Measurements from ENCODE around the gene AGRN. TPM values are rescaled to one million over a fixed set of nuclear protein-coding genes. Genes with fewer than 3 reads are reported as not detected.

Gene AGRN
- total RNA-seq, 1 donor from 2014 or later = 335 TPM

- Mint-ChIP-seq H3K4me3 (ENCODE audit: low read depth) (no peak overlapping the region), H3K36me3 (ENCODE audit: insufficient read depth) (no peaks in the 10 kb centered on the region), H3K27me3 (peaks cover 6% of the 10 kb centered on the region), H3K9me3 (ENCODE audit: low read depth) (no peaks in the 10 kb centered on the region), H3K27ac (no peak overlapping the region), H3K4me1 (ENCODE audit: low read depth) (peaks cover 4% of the 10 kb centered on the region)
- no peak for DNase-seq (ENCODE audit: low spot score, unreplicated experiment)
- TF ChIP-seq, protein P1, sequence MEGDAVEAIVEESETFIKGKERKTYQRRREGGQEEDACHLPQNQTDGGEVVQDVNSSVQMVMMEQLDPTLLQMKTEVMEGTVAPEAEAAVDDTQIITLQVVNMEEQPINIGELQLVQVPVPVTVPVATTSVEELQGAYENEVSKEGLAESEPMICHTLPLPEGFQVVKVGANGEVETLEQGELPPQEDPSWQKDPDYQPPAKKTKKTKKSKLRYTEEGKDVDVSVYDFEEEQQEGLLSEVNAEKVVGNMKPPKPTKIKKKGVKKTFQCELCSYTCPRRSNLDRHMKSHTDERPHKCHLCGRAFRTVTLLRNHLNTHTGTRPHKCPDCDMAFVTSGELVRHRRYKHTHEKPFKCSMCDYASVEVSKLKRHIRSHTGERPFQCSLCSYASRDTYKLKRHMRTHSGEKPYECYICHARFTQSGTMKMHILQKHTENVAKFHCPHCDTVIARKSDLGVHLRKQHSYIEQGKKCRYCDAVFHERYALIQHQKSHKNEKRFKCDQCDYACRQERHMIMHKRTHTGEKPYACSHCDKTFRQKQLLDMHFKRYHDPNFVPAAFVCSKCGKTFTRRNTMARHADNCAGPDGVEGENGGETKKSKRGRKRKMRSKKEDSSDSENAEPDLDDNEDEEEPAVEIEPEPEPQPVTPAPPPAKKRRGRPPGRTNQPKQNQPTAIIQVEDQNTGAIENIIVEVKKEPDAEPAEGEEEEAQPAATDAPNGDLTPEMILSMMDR (IDR thresholded peaks at IDR 0.05; ENCODE audit: unreplicated experiment) = no peak
These were observed 52.5 kb downstream of the AGRN start for GRCh38 chr1:1072299-1072848.

DNA sequence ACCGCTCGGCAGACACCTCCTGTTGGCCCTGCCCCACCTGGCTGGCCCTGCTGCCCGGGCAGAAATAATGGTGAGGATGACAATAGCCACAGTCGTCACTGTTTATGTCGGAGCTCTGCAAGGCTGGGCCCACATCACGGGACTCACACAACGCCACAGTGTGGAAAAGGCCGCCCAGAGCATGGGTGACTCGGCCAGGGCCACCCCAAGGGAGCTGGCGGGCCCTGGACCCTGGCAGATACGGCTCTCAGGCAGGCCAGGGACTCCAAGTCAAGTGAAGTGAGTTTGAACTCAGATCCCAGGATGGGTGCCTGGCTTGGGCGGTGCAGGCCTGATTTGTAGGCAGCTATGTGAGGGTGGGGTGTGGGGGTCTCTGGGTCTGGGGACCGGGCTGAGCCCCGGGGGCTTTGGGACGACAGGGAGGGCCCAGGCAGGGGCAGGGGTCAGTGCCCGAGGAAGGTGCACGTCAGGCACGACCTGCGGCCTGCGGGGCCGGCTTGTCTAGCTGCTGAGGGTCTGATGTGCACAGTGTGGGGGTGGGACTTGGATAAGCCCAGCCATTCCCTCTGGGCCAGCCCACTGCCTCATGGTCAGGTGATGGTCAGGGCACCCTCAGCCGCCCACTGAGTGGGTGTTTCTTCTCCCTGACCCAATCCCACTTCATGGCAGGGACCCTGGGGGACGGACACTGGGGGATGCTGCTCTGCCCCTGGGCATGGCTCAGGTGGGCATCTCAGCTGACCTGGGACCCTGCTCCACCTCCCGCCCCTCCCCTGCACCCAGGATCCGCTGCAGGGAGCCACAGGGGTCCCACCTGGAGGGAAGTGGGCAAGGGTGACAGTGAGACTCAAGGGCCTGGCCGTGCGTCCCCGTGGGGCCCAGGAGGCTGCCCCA, 53.2 kb downstream of the AGRN start:
- H3K9me3 Mint-ChIP-seq (ENCODE audit: low read depth) = no peaks in the 10 kb centered on the region
- DNase-seq (ENCODE audit: low spot score, unreplicated experiment) = no peak
- H3K36me3 Mint-ChIP-seq (ENCODE audit: insufficient read depth) = no peaks in the 10 kb centered on the region
- H3K27ac Mint-ChIP-seq = no peak overlapping the region
- peaks cover 4% of the 10 kb centered on the region for H3K4me1 Mint-ChIP-seq (ENCODE audit: low read depth)
- peaks cover 6% of the 10 kb centered on the region for H3K27me3 Mint-ChIP-seq
- no peak overlapping the region for H3K4me3 Mint-ChIP-seq (ENCODE audit: low read depth)
- TF ChIP-seq, protein P1 (IDR thresholded peaks at IDR 0.05; ENCODE audit: unreplicated experiment) = no peak

GRCh38 chr1:1073743-1074587, 54.0 kb downstream of the AGRN start, which contains the start of gene RNF223:
RNF223 (minus strand) TSS chr1:1074306; CDS start chr1:1072566, 1,740 bp downstream.
- no peak for DNase-seq (ENCODE audit: low spot score, unreplicated experiment)
- TF ChIP-seq, protein P1 (IDR thresholded peaks at IDR 0.05; ENCODE audit: unreplicated experiment) = no peak
- Mint-ChIP-seq H3K4me1 (ENCODE audit: low read depth) (peaks cover 3% of the 10 kb centered on the region), H3K27me3 (peaks cover 6% of the 10 kb centered on the region), H3K4me3 (ENCODE audit: low read depth) (no peak within 1 kb of the TSS), H3K9me3 (ENCODE audit: low read depth) (no peaks in the 10 kb centered on the region), H3K36me3 (ENCODE audit: insufficient read depth) (no peaks in the 10 kb centered on the region), H3K27ac (no peak within 1 kb of the TSS)

DNA sequence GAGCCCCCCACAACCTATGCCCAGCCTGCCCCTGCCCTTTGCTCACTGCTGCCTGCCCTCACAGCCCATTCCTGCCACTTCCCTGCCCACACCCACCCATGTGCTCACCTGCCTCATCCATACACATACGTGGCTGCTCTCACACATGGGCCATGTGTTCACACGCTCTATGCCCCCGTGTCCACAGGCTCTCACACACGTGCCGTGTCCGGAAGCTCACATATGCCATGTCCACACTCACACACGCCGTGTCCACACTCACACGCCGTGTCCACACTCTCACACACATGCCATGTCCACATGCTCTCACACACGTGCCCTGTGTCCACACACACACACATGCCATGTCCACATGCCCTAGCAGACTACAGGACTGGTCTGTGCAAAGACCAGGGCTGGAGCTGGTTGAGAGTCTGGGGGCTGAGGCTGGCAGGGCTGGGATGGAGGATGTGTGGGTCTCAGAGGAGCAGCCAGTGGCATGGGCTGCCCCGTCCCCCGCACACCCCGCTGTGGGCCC, 54.8 kb downstream of the AGRN start:
- no peak for DNase-seq (ENCODE audit: low spot score, unreplicated experiment)
- TF ChIP-seq, protein P1 (IDR thresholded peaks at IDR 0.05; ENCODE audit: unreplicated experiment) = no peak

More for the DNA sequence above, 54.8 kb downstream of the AGRN start:
- Mint-ChIP-seq H3K9me3 (ENCODE audit: low read depth) (no peaks in the 10 kb centered on the region), H3K4me1 (ENCODE audit: low read depth) (peaks cover 3% of the 10 kb centered on the region), H3K27me3 (peaks cover 6% of the 10 kb centered on the region), H3K36me3 (ENCODE audit: insufficient read depth) (no peaks in the 10 kb centered on the region), H3K4me3 (ENCODE audit: low read depth) (no peak overlapping the region), H3K27ac (no peak overlapping the region)
